GM12874 (cell line): ENCODE results near the gene FXYD4.

Source experiments
- CTCF ChIP-seq: IDR thresholded peaks from 2 replicates; pipeline ENCODE4 v1.5.1; 2011; ENCODE audit warnings: low read depth, mild to moderate bottlenecking, control low read depth, low read length, moderate library complexity; ENCODE audit not compliant: insufficient read depth

Gene FXYD4

DNA sequence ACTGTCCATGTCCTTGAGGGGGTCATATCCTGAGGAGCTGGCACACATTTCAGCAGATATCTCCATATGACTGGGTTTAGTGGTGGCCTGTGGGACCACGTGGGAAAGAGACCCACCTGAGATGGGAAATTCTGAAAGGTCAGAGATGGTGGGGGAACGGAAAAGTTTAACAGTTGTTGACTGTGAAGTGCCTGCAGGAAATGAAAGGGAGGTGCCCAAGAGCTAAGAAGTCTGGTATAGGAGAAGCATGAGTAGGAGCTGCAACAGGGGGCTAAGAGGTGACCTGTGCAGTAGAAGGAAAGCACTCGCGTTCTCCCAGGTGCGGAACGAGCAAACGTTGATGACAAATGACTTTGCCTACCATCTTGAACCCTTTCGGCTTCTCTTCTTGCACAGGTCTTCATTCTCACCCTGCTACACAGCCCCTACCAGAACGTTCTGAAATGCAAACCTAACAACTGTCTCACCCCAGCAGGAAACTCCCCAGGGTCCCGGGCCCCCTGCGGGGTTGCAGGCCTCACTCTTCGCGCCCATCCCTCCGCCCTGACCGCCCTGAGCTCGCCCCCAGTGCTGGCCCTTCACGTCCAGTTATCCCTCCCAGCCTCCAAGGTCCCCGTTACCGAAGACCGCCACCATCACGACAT lies 9.8 kb upstream of the FXYD4 start:
- TF ChIP-seq CTCF, result no peak

DNA sequence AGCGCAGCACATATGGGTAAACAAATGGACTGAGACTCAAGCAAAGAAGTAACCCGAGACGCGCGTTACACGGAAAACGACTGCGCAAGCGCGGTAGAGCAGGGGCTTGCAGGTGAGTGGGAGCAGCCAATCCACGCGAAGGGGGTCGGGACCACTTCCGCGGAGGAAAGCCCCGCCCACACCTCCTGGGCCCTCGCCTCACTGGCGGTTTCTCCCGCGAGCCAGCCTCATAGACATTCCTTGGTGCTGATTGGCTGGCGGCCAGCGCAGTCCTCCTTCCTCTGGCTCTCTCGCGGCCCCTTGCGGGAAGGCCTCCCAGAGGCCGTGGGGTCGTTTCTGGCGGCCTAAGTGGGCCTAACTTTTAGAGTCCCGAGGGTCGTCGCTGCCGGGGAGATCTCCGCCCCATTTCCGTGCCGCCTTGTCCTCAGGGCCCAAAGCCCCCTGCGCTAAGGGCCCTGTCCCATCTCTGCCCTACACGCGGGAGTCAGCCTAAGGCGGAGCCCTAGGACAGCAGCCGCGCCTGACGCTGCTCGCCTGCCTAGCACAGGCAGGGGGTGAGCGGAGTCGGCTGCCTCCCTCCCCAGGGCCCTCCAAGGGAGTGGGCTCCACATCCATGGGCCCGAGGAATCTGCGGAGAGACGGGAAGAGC lies 9.1 kb upstream of the FXYD4 start:
- peak; percentile 30; the same call in 1 of the 2 replicates for TF ChIP-seq CTCF

DNA sequence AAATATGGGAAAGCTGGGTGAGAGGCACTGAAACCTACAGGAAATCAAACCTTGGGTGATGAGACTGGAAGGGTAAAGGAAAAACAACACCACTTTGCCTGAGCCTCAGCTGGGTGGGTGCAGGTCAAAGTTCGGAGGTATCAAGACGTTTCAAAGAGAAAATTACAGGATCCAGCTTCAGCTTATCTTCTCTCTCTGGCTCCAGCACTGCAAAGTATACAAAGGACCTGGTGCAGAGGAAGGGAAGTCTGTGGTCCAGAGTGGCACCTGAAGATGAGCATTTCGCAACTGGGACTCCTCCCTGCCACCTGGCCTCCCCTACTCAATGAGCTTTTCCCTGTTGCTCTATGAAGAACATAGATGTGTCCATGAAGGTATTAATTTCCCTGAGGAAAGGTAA lies 6.4 kb upstream of the FXYD4 start:
- no peak for TF ChIP-seq CTCF

- no peak for TF ChIP-seq CTCF
Measured at GRCh38 chr10:43369921-43370320, 1.5 kb upstream of the FXYD4 start.

DNA sequence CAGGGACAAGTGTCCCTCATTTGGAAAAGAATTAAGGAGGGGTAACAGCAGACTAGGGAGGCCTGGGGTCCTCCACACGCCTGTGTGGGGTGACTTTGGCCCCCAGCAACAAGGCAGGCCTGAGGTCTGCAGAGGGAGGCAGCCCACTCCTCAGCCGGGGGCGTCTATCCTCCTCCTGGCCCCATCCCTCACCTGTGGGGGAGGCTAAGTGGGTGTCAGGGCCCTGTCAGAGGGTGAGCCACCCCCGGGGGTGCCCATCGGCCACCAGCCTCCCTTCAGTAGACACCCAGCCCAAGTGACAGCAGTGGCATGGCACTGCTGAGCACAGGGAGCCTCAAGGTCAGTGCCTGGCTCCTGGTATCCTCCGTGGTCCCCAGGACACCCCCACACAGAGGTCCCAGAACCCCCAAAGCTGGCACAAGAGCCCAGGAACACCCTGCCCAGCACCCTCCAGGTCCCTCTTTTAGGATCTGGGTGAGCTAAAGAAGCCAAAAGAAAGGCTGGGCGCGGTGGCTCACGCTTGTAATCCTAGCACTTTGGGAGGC lies 693 bp upstream of the FXYD4 start:
- no peak for TF ChIP-seq CTCF

DNA sequence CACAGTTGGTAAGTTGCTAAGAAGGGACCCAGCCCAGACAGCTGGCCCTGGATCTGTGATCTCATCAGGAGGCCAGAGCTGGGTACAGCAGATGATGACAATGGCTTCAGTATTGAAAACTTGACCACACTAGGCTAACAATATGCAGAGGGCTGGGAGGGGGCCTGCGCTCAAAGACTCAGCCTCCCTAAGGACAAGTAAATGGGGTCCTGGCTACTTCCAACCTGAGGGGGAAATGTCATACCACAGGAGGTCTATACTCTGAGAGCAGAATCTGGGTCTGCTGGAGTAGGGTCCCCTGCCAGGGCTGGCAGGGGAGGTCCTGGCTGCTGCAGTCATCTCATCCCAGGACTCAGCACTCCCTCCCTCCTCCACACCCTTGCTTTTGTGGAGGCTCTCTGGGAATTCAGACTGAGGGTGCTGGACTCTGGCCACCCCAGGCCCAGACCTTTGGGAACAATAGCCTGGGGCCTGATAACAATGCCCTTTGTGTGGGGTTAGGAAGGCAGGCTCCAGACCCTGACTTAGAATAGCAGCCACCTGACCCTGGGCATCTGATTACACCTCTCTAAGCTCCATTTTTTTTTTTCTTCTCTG lies 1.4 kb downstream of the FXYD4 start:
- TF ChIP-seq CTCF, result no peak

DNA sequence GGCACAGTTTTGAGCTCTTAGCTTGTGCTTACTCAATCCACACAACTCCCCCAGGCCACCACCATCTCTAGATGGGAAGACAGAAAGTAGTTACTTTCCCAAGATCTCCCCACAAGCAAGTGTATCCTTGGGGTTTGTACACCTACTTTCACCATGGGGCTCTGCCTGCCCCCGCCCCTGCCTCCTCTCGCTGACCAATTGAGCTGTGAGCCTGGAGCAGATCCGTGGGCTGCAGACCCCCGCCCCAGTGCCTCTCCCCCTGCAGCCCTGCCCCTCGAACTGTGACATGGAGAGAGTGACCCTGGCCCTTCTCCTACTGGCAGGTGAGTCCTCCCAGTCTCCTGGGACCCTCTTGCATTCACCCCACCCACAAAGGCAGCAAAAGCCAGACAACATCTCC lies 2.0 kb downstream of the FXYD4 start:
- TF ChIP-seq CTCF, result no peak
